ENCODE results near the gene LINGO1. TPM values are rescaled to one million over a fixed set of nuclear protein-coding genes. Genes with fewer than 3 reads are reported as not detected.

The LINGO1 gene
- total and polyA plus RNA-seq, 12 donors: 0.21 to 2.7 (median 0.96) TPM; not detected in 2

DNA sequence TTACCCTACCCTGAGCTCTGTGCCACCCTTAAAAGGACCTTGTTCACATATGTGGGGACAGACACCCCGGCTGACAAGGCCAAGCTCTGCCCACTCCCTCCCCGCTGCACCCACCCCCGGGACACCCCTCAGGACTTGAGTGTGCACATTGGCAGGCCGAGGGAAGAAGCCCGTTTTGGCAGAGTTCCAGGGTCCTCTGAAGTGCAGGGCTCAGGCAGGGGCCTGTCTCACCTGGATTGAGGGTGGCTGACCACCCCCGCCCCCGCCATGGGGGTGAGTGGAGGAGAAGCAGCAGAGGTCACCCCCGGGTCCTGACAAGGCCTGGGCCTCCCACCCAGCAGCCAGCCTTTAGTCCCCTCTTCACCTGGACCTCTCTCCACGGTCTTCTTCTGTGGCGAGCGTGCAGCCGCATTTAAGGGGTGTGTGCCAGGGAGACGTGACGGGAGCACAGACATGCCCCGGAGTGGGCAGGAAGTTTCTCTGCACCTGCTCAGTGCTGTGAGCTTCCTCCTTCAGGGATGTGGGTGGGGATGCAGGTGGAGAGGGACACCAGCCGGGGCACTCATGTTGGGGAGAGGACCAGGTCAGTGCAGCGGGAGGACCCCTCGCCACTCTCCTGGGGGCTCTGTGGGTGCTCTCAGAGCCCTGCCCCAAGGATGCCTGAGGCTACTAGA, 50.7 kb downstream of the LINGO1 start:
- intact Hi-C loops (cut with DNase I): no loop called here
- H3K4me3 ChIP-seq: no peak overlapping the region
- 83 to 87% (median 84%) methylated on average over 11 to 18 of the region's 18 CpGs for WGBS, 4 donors
- H3K9me3 ChIP-seq (replicated peaks in 1 of 3): no peaks in the 10 kb centered on the region
- H3K27me3 ChIP-seq: no peaks in the 10 kb centered on the region
- TF ChIP-seq POLR2A (IDR thresholded peaks at IDR 0.05): no peak
- TF ChIP-seq, protein P1, sequence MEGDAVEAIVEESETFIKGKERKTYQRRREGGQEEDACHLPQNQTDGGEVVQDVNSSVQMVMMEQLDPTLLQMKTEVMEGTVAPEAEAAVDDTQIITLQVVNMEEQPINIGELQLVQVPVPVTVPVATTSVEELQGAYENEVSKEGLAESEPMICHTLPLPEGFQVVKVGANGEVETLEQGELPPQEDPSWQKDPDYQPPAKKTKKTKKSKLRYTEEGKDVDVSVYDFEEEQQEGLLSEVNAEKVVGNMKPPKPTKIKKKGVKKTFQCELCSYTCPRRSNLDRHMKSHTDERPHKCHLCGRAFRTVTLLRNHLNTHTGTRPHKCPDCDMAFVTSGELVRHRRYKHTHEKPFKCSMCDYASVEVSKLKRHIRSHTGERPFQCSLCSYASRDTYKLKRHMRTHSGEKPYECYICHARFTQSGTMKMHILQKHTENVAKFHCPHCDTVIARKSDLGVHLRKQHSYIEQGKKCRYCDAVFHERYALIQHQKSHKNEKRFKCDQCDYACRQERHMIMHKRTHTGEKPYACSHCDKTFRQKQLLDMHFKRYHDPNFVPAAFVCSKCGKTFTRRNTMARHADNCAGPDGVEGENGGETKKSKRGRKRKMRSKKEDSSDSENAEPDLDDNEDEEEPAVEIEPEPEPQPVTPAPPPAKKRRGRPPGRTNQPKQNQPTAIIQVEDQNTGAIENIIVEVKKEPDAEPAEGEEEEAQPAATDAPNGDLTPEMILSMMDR (IDR thresholded peaks at IDR 0.05): no peak
- H3K36me3 ChIP-seq (replicated peaks in 1 of 2): no peaks in the 10 kb centered on the region
- H3K4me1 ChIP-seq (replicated peaks in 1 of 2): no peaks in the 10 kb centered on the region
- DNase-seq: no peak
- H3K27ac ChIP-seq: no peak overlapping the region

DNA sequence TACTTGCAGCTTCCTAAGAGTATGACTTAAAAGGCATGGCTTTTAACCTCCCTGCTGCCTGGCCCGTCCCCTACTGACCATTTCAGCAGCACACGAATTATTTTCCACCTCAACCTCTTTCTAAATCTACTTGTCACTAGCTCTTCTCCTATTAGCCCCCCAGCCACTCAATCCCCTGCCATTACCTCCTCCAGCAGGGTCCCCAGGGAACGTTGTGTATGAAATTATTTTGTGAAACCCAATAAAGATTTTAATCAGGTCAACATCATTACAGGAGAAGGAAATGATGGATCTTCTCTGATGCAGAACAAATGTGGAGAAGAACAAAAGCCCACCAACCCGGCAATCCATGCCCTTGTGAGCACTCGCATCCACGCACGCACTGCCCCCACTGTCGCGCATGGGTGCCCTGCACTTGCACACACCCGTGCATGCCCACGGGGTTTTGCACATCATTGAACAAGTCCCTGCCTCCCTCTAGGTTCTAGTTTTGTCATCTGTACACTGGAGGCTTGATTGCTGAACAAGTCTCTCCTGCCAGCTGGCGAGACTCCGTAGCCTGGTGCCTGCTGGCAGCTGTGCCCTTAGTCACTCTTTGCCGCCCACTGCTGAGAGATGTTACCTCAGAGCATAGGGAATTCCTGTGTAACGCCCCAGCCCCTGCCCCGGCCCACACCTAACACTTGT, 51.6 kb downstream of the LINGO1 start:
- H3K4me1 ChIP-seq (replicated peaks in 1 of 2): no peaks in the 10 kb centered on the region
- H3K9me3 ChIP-seq (replicated peaks in 1 of 3): no peaks in the 10 kb centered on the region
- no peak overlapping the region for H3K27ac ChIP-seq
- TF ChIP-seq POLR2A (IDR thresholded peaks at IDR 0.05): no peak
- TF ChIP-seq, protein P1 (IDR thresholded peaks at IDR 0.05): no peak
- H3K27me3 ChIP-seq: no peaks in the 10 kb centered on the region
- H3K4me3 ChIP-seq: no peak overlapping the region
- 78 to 87% (median 82%) methylated on average over 16 of the region's 16 CpGs for WGBS, 4 donors
- intact Hi-C loops (cut with DNase I): no loop called here
- DNase-seq: peak in 1 of 7 donors; percentile 56
- H3K36me3 ChIP-seq (replicated peaks in 1 of 2): no peaks in the 10 kb centered on the region

DNA sequence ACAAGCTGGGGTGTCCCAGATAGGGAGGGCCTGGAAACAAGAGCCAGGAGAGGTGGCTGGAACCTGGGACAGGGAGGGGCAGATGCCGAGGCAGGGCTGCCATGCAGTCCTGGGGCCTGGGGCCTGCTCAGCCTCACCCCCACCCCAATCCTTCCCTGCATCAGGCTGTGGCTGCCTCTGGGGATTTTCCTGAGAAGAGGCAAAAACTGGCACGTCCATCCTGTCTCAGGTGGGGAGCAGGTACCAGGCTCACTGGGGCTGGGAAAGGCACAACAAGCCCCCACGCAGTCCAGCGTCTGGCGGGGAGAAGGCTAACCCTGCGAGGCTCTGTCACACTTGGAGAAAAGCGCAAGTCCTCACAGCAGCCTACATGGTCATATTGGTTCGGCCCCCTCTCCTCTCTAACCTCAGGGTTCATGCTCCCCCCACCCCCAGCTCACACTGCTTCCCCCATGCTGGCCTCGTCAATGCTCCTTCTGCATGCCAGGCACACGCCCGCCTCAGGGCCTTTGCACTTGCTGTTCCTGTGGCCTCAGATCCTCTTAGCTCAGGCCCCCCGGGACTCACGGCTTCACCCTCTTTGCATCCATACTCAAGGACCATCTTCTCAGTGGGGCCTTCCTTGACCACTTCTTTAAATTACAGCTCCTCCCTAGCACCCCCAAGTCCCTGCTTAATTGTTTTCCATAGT, 53.1 kb downstream of the LINGO1 start:
- 81 to 93% (median 90%) methylated on average over 11 to 13 of the region's 13 CpGs for WGBS, 4 donors
- intact Hi-C loops (cut with DNase I): no loop called here
- DNase-seq: no peak
- Histone ChIP-seq H3K4me1 (replicated peaks in 1 of 2) (no peaks in the 10 kb centered on the region), H3K27me3 (no peaks in the 10 kb centered on the region), H3K27ac (no peak overlapping the region), H3K4me3 (no peak overlapping the region), H3K36me3 (replicated peaks in 1 of 2) (no peaks in the 10 kb centered on the region), H3K9me3 (replicated peaks in 1 of 3) (no peaks in the 10 kb centered on the region)
- no peak for TF ChIP-seq POLR2A (IDR thresholded peaks at IDR 0.05)
- TF ChIP-seq, protein P1 (IDR thresholded peaks at IDR 0.05): no peak

DNA sequence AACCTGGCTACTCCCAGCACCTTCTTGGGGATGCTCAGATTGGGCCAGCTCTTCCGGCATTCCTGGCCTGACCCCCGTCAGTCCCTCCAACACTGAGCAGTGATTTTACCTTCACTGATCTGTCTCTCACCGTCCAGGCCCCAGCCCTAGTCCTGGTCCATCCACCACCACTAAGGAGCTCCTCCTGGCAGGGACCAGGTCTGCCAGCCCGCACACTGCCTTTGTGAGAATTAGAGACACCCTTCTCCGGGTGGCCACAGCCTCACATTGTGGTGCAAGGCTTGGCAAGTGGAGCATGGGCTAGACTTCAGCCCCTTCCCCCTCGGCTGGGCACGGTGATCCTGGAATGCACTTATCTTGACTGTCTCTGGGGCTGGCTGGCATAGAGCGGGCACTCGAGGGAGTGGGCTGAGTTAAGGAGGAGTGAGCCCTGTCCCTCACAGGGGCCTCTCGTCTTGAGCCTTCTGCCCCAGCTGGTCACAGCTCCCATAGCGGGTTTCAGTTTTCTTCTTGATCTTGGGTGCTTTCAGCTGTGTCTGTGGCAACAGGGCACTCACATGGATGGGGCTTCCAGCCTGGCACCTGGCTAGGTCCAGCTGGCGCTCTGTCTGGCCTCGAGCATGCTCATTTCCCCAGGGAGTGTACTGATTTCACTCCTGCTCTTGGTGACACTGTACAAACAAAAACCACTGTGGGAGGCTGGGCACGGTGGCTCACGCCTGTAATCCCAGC, 53.9 kb downstream of the LINGO1 start:
- DNase-seq: no peak
- 70 to 96% (median 89%) methylated on average over 5 to 15 of the region's 15 CpGs for WGBS, 4 donors
- intact Hi-C loops (cut with DNase I): no loop called here
- no peaks in the 10 kb centered on the region for H3K27me3 ChIP-seq
- H3K4me3 ChIP-seq: no peak overlapping the region
- TF ChIP-seq, protein P1 (IDR thresholded peaks at IDR 0.05): no peak
- TF ChIP-seq POLR2A (IDR thresholded peaks at IDR 0.05): no peak
- no peaks in the 10 kb centered on the region for H3K36me3 ChIP-seq (replicated peaks in 1 of 2)
- H3K27ac ChIP-seq: no peak overlapping the region
- no peaks in the 10 kb centered on the region for H3K9me3 ChIP-seq (replicated peaks in 1 of 3)
- H3K4me1 ChIP-seq (replicated peaks in 1 of 2): no peaks in the 10 kb centered on the region

Measured in adrenal gland (tissue), 12 donors.